HL-60 (cell line): ENCODE data around the gene PRDM16.

Experiments used
- DNase-seq, 2 experiments: peaks; one replicate each; pipeline ENCODE4 v3.0.0-alpha.2; 2010 to 2020; ENCODE audit warnings: low read depth in 1 of 2, low spot score in 1 of 2
- H3K27ac ChIP-seq: fragments of 250-450 bp; sonication (Bioruptor Pico); replicated peaks from 2 replicates; pipeline ENCODE4 v1.5.1; 2020; ENCODE audit warnings: mild to moderate bottlenecking, moderate library complexity
- H3K27me3 ChIP-seq: fragments of 250-450 bp; sonication (Bioruptor Pico); 2 replicates; pipeline ENCODE4 v1.5.1; 2021; ENCODE audit warnings: mild to moderate bottlenecking, moderate library complexity; ENCODE audit not compliant: insufficient read depth, poor library complexity, severe bottlenecking
- H3K4me3 ChIP-seq: replicated peaks from 2 replicates; pipeline ENCODE4 v1.5.1; 2011; ENCODE audit warnings: mild to moderate bottlenecking, control low read depth, low read length; ENCODE audit not compliant: insufficient read depth
- CTCF ChIP-seq: IDR thresholded peaks from one replicate; pipeline ENCODE4 v1.5.1; 2011; ENCODE audit warnings: low read length, control low read depth, inconsistent platforms; ENCODE audit not compliant: insufficient read depth
- GABPA ChIP-seq: IDR thresholded peaks from 2 replicates; pipeline ENCODE4 v1.6.1; 2012; ENCODE audit warnings: low read depth
- POLR2AphosphoS5 ChIP-seq: IDR thresholded peaks from 2 replicates; pipeline ENCODE4 v1.6.1; 2012; ENCODE audit warnings: low read depth
- REST ChIP-seq: IDR thresholded peaks from 2 replicates; pipeline ENCODE4 v1.6.1; 2012; ENCODE audit warnings: low read depth; ENCODE audit not compliant: insufficient replicate concordance
- SPI1 ChIP-seq: IDR thresholded peaks from 2 replicates; pipeline ENCODE4 v1.6.1; 2012; ENCODE audit warnings: low read depth, mild to moderate bottlenecking, borderline replicate concordance

PRDM16 gene

GRCh38 chr1:3192825-3193224 lies 123.8 kb downstream of the PRDM16 start:
- Histone ChIP-seq H3K27me3 (no peaks in the 10 kb centered on the region), H3K27ac (no peak overlapping the region), H3K4me3 (no peak overlapping the region)
- TF ChIP-seq POLR2AphosphoS5 (no peak), REST (no peak), CTCF (no peak), GABPA (no peak), SPI1 (no peak)
- no peak for DNase-seq

- TF ChIP-seq POLR2AphosphoS5 = no peak
- TF ChIP-seq REST = no peak
- no peak for TF ChIP-seq CTCF
- no peak for TF ChIP-seq SPI1
- TF ChIP-seq GABPA = no peak
- H3K4me3 ChIP-seq = no peak overlapping the region
- H3K27me3 ChIP-seq = no peaks in the 10 kb centered on the region
- H3K27ac ChIP-seq = no peak overlapping the region
- DNase-seq = no peak
These were observed 124.8 kb downstream of the PRDM16 start for GRCh38 chr1:3193811-3194210.

GRCh38 chr1:3194760-3195479 lies 125.9 kb downstream of the PRDM16 start:
- Histone ChIP-seq H3K27ac (no peak overlapping the region), H3K4me3 (no peak overlapping the region), H3K27me3 (no peaks in the 10 kb centered on the region)
- DNase-seq = no peak
- TF ChIP-seq POLR2AphosphoS5 (no peak), CTCF (no peak), SPI1 (no peak), GABPA (no peak), REST (no peak)
